Activated CD8-positive, alpha-beta T cell treated with anti-CD3 and anti-CD28 coated beads for 36 hours (primary cell): Measurements from ENCODE around the gene PTPN1. TPM values are rescaled to one million over a fixed set of nuclear protein-coding genes. Genes with fewer than 3 reads are reported as not detected.
A peak's percentile ranks its signal among the peaks of the same experiment; 100 is the strongest.

Experiments
- ATAC-seq: fragments of 200-7000 bp; cut with Tn5 transposase; one replicate; pipeline ENCODE4 v1.10.0; 2021; ENCODE audit warnings: mild to moderate bottlenecking, moderate library complexity
- CTCF ChIA-PET: fragments of 350-600 bp; sonication (Branson Sonifier 250); formaldehyde crosslinking; loops from one replicate; lab custom pipeline; 2021; ENCODE audit warnings: antibody characterized with exemption; lab: Charles Lee
- POLR2A ChIA-PET: fragments of 350-600 bp; sonication (Branson Sonifier 250); formaldehyde crosslinking; loops from one replicate; lab custom pipeline; 2021; ENCODE audit warnings: antibody characterized with exemption; lab: Charles Lee
- DNase-seq: peaks from one replicate; pipeline ENCODE4 v3.0.0-alpha.2; 2020
- H3K27ac Mint-ChIP-seq: one replicate; pipeline ENCODE4 v1.8.0; 2021; ENCODE audit warnings: mild to moderate bottlenecking, mixed read lengths
- H3K27me3 Mint-ChIP-seq: one replicate; pipeline ENCODE4 v1.8.0; 2021; ENCODE audit warnings: mixed read lengths
- H3K36me3 Mint-ChIP-seq: one replicate; pipeline ENCODE4 v1.8.0; 2021; ENCODE audit warnings: low read depth, mixed read lengths
- H3K4me1 Mint-ChIP-seq: one replicate; pipeline ENCODE4 v1.8.0; 2021; ENCODE audit warnings: low read depth, mixed read lengths
- H3K4me3 Mint-ChIP-seq: one replicate; pipeline ENCODE4 v1.8.0; 2021; ENCODE audit warnings: mild to moderate bottlenecking, moderate library complexity, mixed read lengths
- H3K9me3 Mint-ChIP-seq: one replicate; pipeline ENCODE4 v1.8.0; 2021; ENCODE audit warnings: mixed read lengths
- CTCF ChIP-seq: fragments of 200-600 bp; IDR thresholded peaks from one replicate; pipeline ENCODE4 v1.8.0; 2022; ENCODE audit warnings: antibody characterized with exemption, mild to moderate bottlenecking
- intact Hi-C: fragments of 100-400 bp; cut with micrococcal nuclease; formaldehyde crosslinking; loops from one replicate; pipeline ENCODE4 v1.10.0; 2022
- total RNA-seq, 2 experiments: library from RNA; stranded (reverse); gene quantifications; one replicate each; pipeline ENCODE4 v1.2.3, GENCODE V29; 2021

The PTPN1 gene
- total RNA-seq, 2 experiments from 2014 or later, result 65.1 to 66.6 TPM

GRCh38 chr20:50516935-50517816, 7.0 kb downstream of the PTPN1 start:
- H3K27me3 Mint-ChIP-seq, result no peaks in the 10 kb centered on the region
- H3K4me1 Mint-ChIP-seq, result peaks cover 93% of the 10 kb centered on the region
- peaks cover 61% of the 10 kb centered on the region for H3K36me3 Mint-ChIP-seq
- H3K4me3 Mint-ChIP-seq, result peak overlapping the region; percentile 78
- CTCF ChIA-PET, result interaction anchor here (1.2 to 3.9 kb wide), 9 partner anchors 12 to 62 kb away, joined by 3 to 24 read pairs (median 7); no protein-coding TSS in a partner anchor
- no peak for TF ChIP-seq CTCF
- H3K9me3 Mint-ChIP-seq, result no peaks in the 10 kb centered on the region
- intact Hi-C loops, result loop anchor here (5.0 kb wide), 1 partner anchor 45 kb away; no protein-coding TSS in a partner anchor
- POLR2A ChIA-PET, result interaction anchor here (0.7 to 4.3 kb wide), 15 partner anchors 9 to 178 kb away, joined by 3 to 42 read pairs (median 4); no protein-coding TSS in a partner anchor
- H3K27ac Mint-ChIP-seq, result peak overlapping the region; percentile 98
- ATAC-seq (no peak), DNase-seq (no peak)

GRCh38 chr20:50517817-50518154, 7.6 kb downstream of the PTPN1 start:
- ChIA-PET CTCF (interaction anchor here (1.0 to 3.9 kb wide), 7 partner anchors 11 to 61 kb away, joined by 3 to 24 read pairs (median 9); no protein-coding TSS in a partner anchor), POLR2A (interaction anchor here (0.7 to 4.3 kb wide), 12 partner anchors 8 to 405 kb away, joined by 3 to 42 read pairs (median 4); partner anchors contain the start of genes PTPN1 and UBE2V1)
- peak overlapping the region; percentile 78 for H3K4me3 Mint-ChIP-seq
- H3K27ac Mint-ChIP-seq, result peak overlapping the region; percentile 98
- peaks cover 92% of the 10 kb centered on the region for H3K4me1 Mint-ChIP-seq
- DNase-seq (peak; percentile 62), ATAC-seq (no peak)
- H3K27me3 Mint-ChIP-seq, result no peaks in the 10 kb centered on the region
- H3K36me3 Mint-ChIP-seq, result peaks cover 57% of the 10 kb centered on the region
- intact Hi-C loops, result loop anchor here (5.0 kb wide), 1 partner anchor 45 kb away; no protein-coding TSS in a partner anchor
- TF ChIP-seq CTCF, result no peak
- no peaks in the 10 kb centered on the region for H3K9me3 Mint-ChIP-seq

- DNase-seq (no peak), ATAC-seq (peak; percentile 31)
- ChIA-PET POLR2A (interaction anchor here (0.6 to 4.3 kb wide), 12 partner anchors 7 to 405 kb away, joined by 3 to 42 read pairs (median 4); partner anchors contain the start of genes PTPN1 and UBE2V1), CTCF (interaction anchor here (1.0 to 3.9 kb wide), 6 partner anchors 15 to 61 kb away, joined by 3 to 24 read pairs (median 10); no protein-coding TSS in a partner anchor)
- Mint-ChIP-seq H3K27ac (peak overlapping the region; percentile 98), H3K9me3 (no peaks in the 10 kb centered on the region), H3K4me1 (peaks cover 92% of the 10 kb centered on the region), H3K27me3 (no peaks in the 10 kb centered on the region), H3K36me3 (peaks cover 60% of the 10 kb centered on the region), H3K4me3 (peak overlapping the region; percentile 78)
- intact Hi-C loops, result loop anchor here (5.0 kb wide), 1 partner anchor 44 kb away; no protein-coding TSS in a partner anchor
- TF ChIP-seq CTCF, result no peak
Observed at GRCh38 chr20:50518270-50518721, 8.1 kb downstream of the PTPN1 start.

- intact Hi-C loops, result loop anchor here (5.0 kb wide), 1 partner anchor 43 kb away; no protein-coding TSS in a partner anchor
- H3K4me3 Mint-ChIP-seq, result peak overlapping the region; percentile 78
- DNase-seq, result peak; percentile 63
Observed at GRCh38 chr20:50519036-50519762, 9.0 kb downstream of the PTPN1 start.

More at GRCh38 chr20:50519036-50519762, 9.0 kb downstream of the PTPN1 start:
- Mint-ChIP-seq H3K27ac (peak overlapping the region; percentile 98), H3K4me1 (peaks cover 92% of the 10 kb centered on the region), H3K9me3 (no peaks in the 10 kb centered on the region), H3K27me3 (no peaks in the 10 kb centered on the region), H3K36me3 (peaks cover 57% of the 10 kb centered on the region)
- CTCF ChIA-PET, result interaction anchor here (0.6 to 3.9 kb wide), 8 partner anchors 9 to 60 kb away, joined by 3 to 24 read pairs (median 4); partner anchors contain the start of gene PTPN1
- POLR2A ChIA-PET, result interaction anchor here (0.7 to 4.3 kb wide), 5 partner anchors 9 to 406 kb away, joined by 3 to 42 read pairs (median 5); partner anchors contain the start of genes PTPN1 and UBE2V1
- ATAC-seq, result peak; percentile 45
- no peak for TF ChIP-seq CTCF
